ENCODE data around the gene WFIKKN1.
A peak's percentile ranks its signal among the peaks of the same experiment; 100 is the strongest.

Gene WFIKKN1

GRCh38 chr16:674968-675883 lies 44.4 kb downstream of the WFIKKN1 start, which contains the start of gene RHBDL1:
Gene RHBDL1 (plus strand): TSS chr16:675671. CDS start chr16:675791, 120 bp downstream.
- DNase-seq, result peak; percentile 15 to 58

- no peak for DNase-seq
Observed at GRCh38 chr16:675884-676564, 45.2 kb downstream of the WFIKKN1 start.

- no peak for DNase-seq
Observed at GRCh38 chr16:676565-676902, 45.7 kb downstream of the WFIKKN1 start.

GRCh38 chr16:676913-677312 lies 46.1 kb downstream of the WFIKKN1 start:
- DNase-seq, result no peak

- no peak for DNase-seq
Observed at GRCh38 chr16:677316-678190, 46.8 kb downstream of the WFIKKN1 start.

- no peak for DNase-seq
Observed at GRCh38 chr16:678209-678857, 47.5 kb downstream of the WFIKKN1 start.

- DNase-seq, result peak; percentile 43 to 63
Observed at GRCh38 chr16:678858-679813, 48.4 kb downstream of the WFIKKN1 start.

GRCh38 chr16:679814-680624 lies 49.2 kb downstream of the WFIKKN1 start, which contains the start of gene STUB1:
Gene STUB1 (plus strand): TSS chr16:680410. CDS start chr16:680526, 116 bp downstream.
- peak; percentile 84 to 95 for DNase-seq

- no peak for DNase-seq
Observed at GRCh38 chr16:680625-680945, 49.8 kb downstream of the WFIKKN1 start.

- peak; percentile 4 to 56 for DNase-seq
Observed at GRCh38 chr16:680967-681745, 50.4 kb downstream of the WFIKKN1 start.

GRCh38 chr16:681746-682427 lies 51.1 kb downstream of the WFIKKN1 start:
- DNase-seq, result no peak

- DNase-seq, result no peak
Observed at GRCh38 chr16:682493-683395, 52.0 kb downstream of the WFIKKN1 start.

- DNase-seq, result no peak
Observed at GRCh38 chr16:683396-684070, 52.7 kb downstream of the WFIKKN1 start.
